Retinal pigment epithelial cell (primary cell): ENCODE measurements around the gene TIMM44.
A peak's percentile ranks its signal among the peaks of the same experiment; 100 is the strongest.

ENCODE experiments used
- DNase-seq: peaks from one replicate; pipeline ENCODE4 v3.0.0-alpha.2; 2010; ENCODE audit warnings: low read depth
- H3K4me3 ChIP-seq: 2 replicates; pipeline ENCODE4 v1.5.1; 2011; ENCODE audit warnings: mild to moderate bottlenecking, low read length, control low read depth, moderate library complexity
- TF ChIP-seq, protein P1 (sequence below): conservative IDR thresholded peaks from 2 replicates; pipeline ENCODE4 v1.5.1; 2011; ENCODE audit warnings: low read depth, low read length, control low read depth, inconsistent platforms

TIMM44 gene, protein sequence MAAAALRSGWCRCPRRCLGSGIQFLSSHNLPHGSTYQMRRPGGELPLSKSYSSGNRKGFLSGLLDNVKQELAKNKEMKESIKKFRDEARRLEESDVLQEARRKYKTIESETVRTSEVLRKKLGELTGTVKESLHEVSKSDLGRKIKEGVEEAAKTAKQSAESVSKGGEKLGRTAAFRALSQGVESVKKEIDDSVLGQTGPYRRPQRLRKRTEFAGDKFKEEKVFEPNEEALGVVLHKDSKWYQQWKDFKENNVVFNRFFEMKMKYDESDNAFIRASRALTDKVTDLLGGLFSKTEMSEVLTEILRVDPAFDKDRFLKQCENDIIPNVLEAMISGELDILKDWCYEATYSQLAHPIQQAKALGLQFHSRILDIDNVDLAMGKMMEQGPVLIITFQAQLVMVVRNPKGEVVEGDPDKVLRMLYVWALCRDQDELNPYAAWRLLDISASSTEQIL

GRCh38 chr19:7943444-7944176 is at the start of gene TIMM44:
Gene TIMM44, minus strand, starts transcription at chr19:7943666. Its CDS starts 15 bp downstream, at chr19:7943651.
- TF ChIP-seq, protein P1, sequence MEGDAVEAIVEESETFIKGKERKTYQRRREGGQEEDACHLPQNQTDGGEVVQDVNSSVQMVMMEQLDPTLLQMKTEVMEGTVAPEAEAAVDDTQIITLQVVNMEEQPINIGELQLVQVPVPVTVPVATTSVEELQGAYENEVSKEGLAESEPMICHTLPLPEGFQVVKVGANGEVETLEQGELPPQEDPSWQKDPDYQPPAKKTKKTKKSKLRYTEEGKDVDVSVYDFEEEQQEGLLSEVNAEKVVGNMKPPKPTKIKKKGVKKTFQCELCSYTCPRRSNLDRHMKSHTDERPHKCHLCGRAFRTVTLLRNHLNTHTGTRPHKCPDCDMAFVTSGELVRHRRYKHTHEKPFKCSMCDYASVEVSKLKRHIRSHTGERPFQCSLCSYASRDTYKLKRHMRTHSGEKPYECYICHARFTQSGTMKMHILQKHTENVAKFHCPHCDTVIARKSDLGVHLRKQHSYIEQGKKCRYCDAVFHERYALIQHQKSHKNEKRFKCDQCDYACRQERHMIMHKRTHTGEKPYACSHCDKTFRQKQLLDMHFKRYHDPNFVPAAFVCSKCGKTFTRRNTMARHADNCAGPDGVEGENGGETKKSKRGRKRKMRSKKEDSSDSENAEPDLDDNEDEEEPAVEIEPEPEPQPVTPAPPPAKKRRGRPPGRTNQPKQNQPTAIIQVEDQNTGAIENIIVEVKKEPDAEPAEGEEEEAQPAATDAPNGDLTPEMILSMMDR: no peak
- H3K4me3 ChIP-seq: peak within 1 kb of the TSS; percentile 95
- peak; percentile 99 for DNase-seq

DNA sequence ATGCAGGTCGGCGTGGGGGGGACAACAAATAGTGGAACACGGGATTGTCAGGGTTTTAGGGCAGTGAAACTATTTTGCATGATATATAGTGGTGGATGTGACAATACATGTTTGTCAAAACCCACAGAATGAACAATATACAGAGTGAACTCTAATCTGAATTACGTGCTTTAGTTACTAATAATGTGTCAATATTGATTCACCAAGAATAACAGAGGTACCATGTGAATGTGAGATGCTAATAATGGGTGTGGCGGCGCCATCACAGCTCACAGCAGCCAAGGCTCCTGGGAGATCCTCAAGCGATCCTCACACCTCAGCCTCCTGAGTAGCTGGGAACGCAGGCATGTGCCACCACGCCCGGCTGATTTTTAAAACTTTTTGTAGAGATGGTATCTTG is 49.1 kb upstream of the TIMM44 start:
- no peak for DNase-seq
- TF ChIP-seq, protein P1: no peak

GRCh38 chr19:7989071-7989575 is 45.7 kb upstream of the TIMM44 start:
- DNase-seq: no peak
- peak overlapping the region; percentile 6 for H3K4me3 ChIP-seq
- TF ChIP-seq, protein P1: no peak

More for the DNA sequence above, 49.1 kb upstream of the TIMM44 start:
- H3K4me3 ChIP-seq: no peak overlapping the region

- DNase-seq: no peak
- no peak overlapping the region for H3K4me3 ChIP-seq
These were observed 44.8 kb upstream of the TIMM44 start for GRCh38 chr19:7988307-7988706.

GRCh38 chr19:7987114-7987768 is 43.8 kb upstream of the TIMM44 start:
- DNase-seq: no peak
- TF ChIP-seq, protein P1: no peak
- H3K4me3 ChIP-seq: no peak overlapping the region

More at GRCh38 chr19:7988307-7988706, 44.8 kb upstream of the TIMM44 start:
- TF ChIP-seq, protein P1: no peak

DNA sequence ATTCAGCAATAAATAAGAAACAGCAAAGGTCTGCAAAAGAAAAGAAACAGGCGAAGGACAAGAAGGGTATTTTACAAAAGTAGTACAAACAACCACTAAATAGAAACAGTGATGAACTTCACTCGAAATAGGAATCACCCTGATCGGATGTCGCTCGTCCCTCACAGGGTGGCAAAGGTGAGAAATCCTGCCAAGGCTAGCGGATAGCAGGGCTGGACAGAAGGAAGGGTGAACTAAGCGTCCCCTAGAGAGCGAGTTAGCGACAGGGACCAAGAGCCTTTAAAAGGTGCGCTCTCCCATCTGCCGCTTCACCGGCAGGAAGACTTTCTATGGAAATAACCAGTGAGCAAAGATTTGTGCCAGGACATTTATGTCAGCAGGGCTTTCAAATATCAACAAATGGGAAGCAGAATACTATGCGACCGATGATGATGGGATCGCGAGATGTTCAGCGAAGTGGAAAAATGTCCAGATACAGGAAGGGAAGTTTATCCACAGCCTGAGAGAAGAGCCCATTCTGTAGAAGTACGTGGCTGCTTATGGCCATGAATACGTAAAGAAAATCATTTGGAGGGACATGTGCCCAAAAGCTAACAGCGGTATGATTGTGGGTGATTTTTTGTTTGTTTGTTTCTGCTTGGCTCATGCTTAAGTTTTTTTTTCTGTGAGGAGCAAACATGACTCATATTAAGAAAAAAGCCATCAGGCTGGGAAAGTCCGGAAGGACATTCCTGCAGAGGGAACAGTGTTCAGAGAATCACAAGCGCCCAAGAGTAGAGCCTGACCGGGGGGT is 43.1 kb upstream of the TIMM44 start:
- DNase-seq: no peak
- no peak overlapping the region for H3K4me3 ChIP-seq
- TF ChIP-seq, protein P1: no peak
